Choroid plexus epithelial cell (primary cell): ENCODE measurements around the gene TMEM14C.

ENCODE experiments used
- DNase-seq: peaks from one replicate; pipeline ENCODE4 v3.0.0-alpha.2; 2010; ENCODE audit warnings: low read depth
- H3K4me3 ChIP-seq: 2 replicates; pipeline ENCODE4 v1.5.1; 2011; ENCODE audit warnings: low read depth, mild to moderate bottlenecking, control low read depth, low read length, moderate library complexity
- CTCF ChIP-seq: conservative IDR thresholded peaks from 2 replicates; pipeline ENCODE4 v1.5.1; 2011; ENCODE audit warnings: low read depth, mild to moderate bottlenecking, control low read depth, inconsistent platforms, low read length, moderate library complexity

Gene TMEM14C

GRCh38 chr6:10685092-10685915, 37.6 kb upstream of the TMEM14C start:
- no peak for DNase-seq
- no peak for TF ChIP-seq CTCF
- no peak overlapping the region for H3K4me3 ChIP-seq

GRCh38 chr6:10686901-10687300, 36.0 kb upstream of the TMEM14C start:
- no peak for TF ChIP-seq CTCF
- no peak for DNase-seq
- no peak overlapping the region for H3K4me3 ChIP-seq

GRCh38 chr6:10687582-10687981, 35.3 kb upstream of the TMEM14C start:
- H3K4me3 ChIP-seq = no peak overlapping the region
- no peak for DNase-seq
- TF ChIP-seq CTCF = no peak

- DNase-seq = no peak
Observed at GRCh38 chr6:10690651-10691445, 32.0 kb upstream of the TMEM14C start.

GRCh38 chr6:10692965-10693538, 29.8 kb upstream of the TMEM14C start:
- TF ChIP-seq CTCF = no peak
- peak overlapping the region; percentile 98 for H3K4me3 ChIP-seq
- DNase-seq = no peak

More at GRCh38 chr6:10690651-10691445, 32.0 kb upstream of the TMEM14C start:
- no peak for TF ChIP-seq CTCF
- no peak overlapping the region for H3K4me3 ChIP-seq

GRCh38 chr6:10694302-10695085, 28.4 kb upstream of the TMEM14C start, which contains the start of the genes C6orf52 and PAK1IP1:
TSS of gene C6orf52 (minus strand) at chr6:10694616. CDS start at chr6:10687550, 7,066 bp downstream.
TSS of gene PAK1IP1 (plus strand) at chr6:10694972. CDS start at chr6:10694986, 14 bp downstream.
- peak within 1 kb of the TSS; percentile 98 for H3K4me3 ChIP-seq
- peak; percentile 7 for TF ChIP-seq CTCF
- peak; percentile 95 for DNase-seq
